ENCODE results near the gene FAM177B. TPM values are rescaled to one million over a fixed set of nuclear protein-coding genes. Genes with fewer than 3 reads are reported as not detected.

FAM177B gene
- total RNA-seq, 1 experiment from 2014 or later, result not detected

Other genes starting within 250 kb of the FAM177B start
- gene HHIPL2, start 189.1 kb upstream of the FAM177B start, total RNA-seq (2014; rRNA removed; shearing (Covaris generic)), result 2.2 and 3.1 TPM in 2 replicates
- gene TAF1A, start 147.3 kb upstream of the FAM177B start, total RNA-seq (2014; rRNA removed; shearing (Covaris generic)), result 5.8 and 10.8 TPM in 2 replicates
- gene MIA3, start 119.1 kb upstream of the FAM177B start, total RNA-seq (2014; rRNA removed; shearing (Covaris generic)), result 30.7 and 53.3 TPM in 2 replicates
- gene AIDA, start 24.7 kb upstream of the FAM177B start, total RNA-seq (2014; rRNA removed; shearing (Covaris generic)), result 37.2 and 50.0 TPM in 2 replicates
- gene BROX, start 24.6 kb upstream of the FAM177B start, total RNA-seq (2014; rRNA removed; shearing (Covaris generic)), result 38.4 and 67.6 TPM in 2 replicates
- gene DISP1, start 77.8 kb downstream of the FAM177B start, total RNA-seq (2014; rRNA removed; shearing (Covaris generic)), result 3.7 and 5.2 TPM in 2 replicates